Activated CD8-positive, alpha-beta memory T cell treated with anti-CD3 and anti-CD28 coated beads, Interleukin-2, amount 10 ng/mL, durations not matched to agents 7 days and 5 days (primary cell): Measurements from ENCODE around the gene SLC6A8. TPM values are rescaled to one million over a fixed set of nuclear protein-coding genes. Genes with fewer than 3 reads are reported as not detected.

Experiments
- ATAC-seq: fragments of 150-1000 bp; cut with Tn5 transposase; one replicate; pipeline ENCODE4 v1.10.0; 2021; ENCODE audit warnings: moderate library complexity
- CTCF ChIA-PET: fragments of 350-600 bp; sonication (Branson Sonifier 250); formaldehyde crosslinking; loops from one replicate; lab custom pipeline; 2021; ENCODE audit warnings: antibody characterized with exemption; lab: Charles Lee
- DNase-seq: peaks from one replicate; pipeline ENCODE4 v3.0.0-alpha.2; 2020
- H3K27ac Mint-ChIP-seq: one replicate; pipeline ENCODE4 v1.8.0; 2021; ENCODE audit warnings: mild to moderate bottlenecking, mixed read lengths
- H3K27me3 Mint-ChIP-seq: one replicate; pipeline ENCODE4 v1.8.0; 2021; ENCODE audit warnings: mixed read lengths
- H3K36me3 Mint-ChIP-seq: one replicate; pipeline ENCODE4 v1.8.0; 2021; ENCODE audit warnings: mild to moderate bottlenecking, mixed read lengths
- H3K4me1 Mint-ChIP-seq: one replicate; pipeline ENCODE4 v1.8.0; 2021; ENCODE audit warnings: mixed read lengths
- H3K4me3 Mint-ChIP-seq: one replicate; pipeline ENCODE4 v1.8.0; 2021; ENCODE audit warnings: mild to moderate bottlenecking, moderate library complexity, mixed read lengths
- H3K9me3 Mint-ChIP-seq: one replicate; pipeline ENCODE4 v1.8.0; 2022; ENCODE audit warnings: low read depth, mixed read lengths
- total RNA-seq, 2 experiments: library from RNA; stranded (reverse); gene quantifications; one replicate each; pipeline ENCODE4 v1.2.3, GENCODE V29; 2021

Gene SLC6A8
- total RNA-seq, 2 experiments from 2014 or later, result 0.93 to 1.1 TPM

- ATAC-seq (peak; percentile 27), DNase-seq (no peak)
- CTCF ChIA-PET, result interaction anchor here (0.9 to 4.7 kb wide), 6 partner anchors 8 to 105 kb away, joined by 3 to 19 read pairs (median 4); no protein-coding TSS in a partner anchor
- no peak overlapping the region for H3K4me3 Mint-ChIP-seq
- H3K36me3 Mint-ChIP-seq, result no peaks in the 10 kb centered on the region
- no peaks in the 10 kb centered on the region for H3K9me3 Mint-ChIP-seq
- peaks cover 7% of the 10 kb centered on the region for H3K4me1 Mint-ChIP-seq
- H3K27me3 Mint-ChIP-seq, result peaks cover 51% of the 10 kb centered on the region
- H3K27ac Mint-ChIP-seq, result no peak overlapping the region
Observed at GRCh38 chrX:153644356-153645125, 43.2 kb upstream of the SLC6A8 start.

DNA sequence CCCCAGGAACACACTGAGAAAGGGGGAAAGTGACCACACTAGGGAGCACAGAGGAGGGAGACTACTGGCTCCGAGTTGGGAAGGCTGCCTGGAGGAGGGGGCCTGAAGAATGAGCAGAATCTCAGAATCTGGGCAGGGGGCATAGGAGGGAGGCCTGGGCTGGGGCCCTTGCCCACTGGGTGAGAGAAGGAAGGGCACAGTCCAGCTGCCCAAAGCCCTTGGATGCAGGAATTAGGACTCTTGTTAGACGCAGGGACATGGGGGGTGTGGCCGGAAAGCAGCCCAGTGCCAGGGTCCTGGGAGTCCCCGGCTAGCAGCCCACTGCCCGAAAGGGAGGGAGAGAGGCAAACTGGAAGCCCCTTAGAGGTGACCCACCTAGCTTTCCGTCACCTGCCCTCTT lies 42.6 kb upstream of the SLC6A8 start:
- ATAC-seq, result no peak
- peaks cover 7% of the 10 kb centered on the region for H3K4me1 Mint-ChIP-seq
- no peak overlapping the region for H3K4me3 Mint-ChIP-seq
- CTCF ChIA-PET, result interaction anchor here (0.9 to 4.7 kb wide), 6 partner anchors 9 to 106 kb away, joined by 3 to 19 read pairs (median 4); no protein-coding TSS in a partner anchor
- H3K9me3 Mint-ChIP-seq, result no peaks in the 10 kb centered on the region
- no peaks in the 10 kb centered on the region for H3K36me3 Mint-ChIP-seq
- H3K27me3 Mint-ChIP-seq, result peaks cover 51% of the 10 kb centered on the region
- no peak overlapping the region for H3K27ac Mint-ChIP-seq
- no peak for DNase-seq

GRCh38 chrX:153645921-153646488 lies 41.7 kb upstream of the SLC6A8 start:
- DNase-seq (no peak), ATAC-seq (no peak)
- CTCF ChIA-PET, result interaction anchor here (0.7 to 4.7 kb wide), 8 partner anchors 9 to 614 kb away, joined by 3 to 19 read pairs (median 4); no protein-coding TSS in a partner anchor
- Mint-ChIP-seq H3K9me3 (no peaks in the 10 kb centered on the region), H3K4me3 (no peak overlapping the region), H3K27me3 (peaks cover 49% of the 10 kb centered on the region), H3K4me1 (peaks cover 7% of the 10 kb centered on the region), H3K27ac (peak overlapping the region; percentile 8), H3K36me3 (no peaks in the 10 kb centered on the region)

DNA sequence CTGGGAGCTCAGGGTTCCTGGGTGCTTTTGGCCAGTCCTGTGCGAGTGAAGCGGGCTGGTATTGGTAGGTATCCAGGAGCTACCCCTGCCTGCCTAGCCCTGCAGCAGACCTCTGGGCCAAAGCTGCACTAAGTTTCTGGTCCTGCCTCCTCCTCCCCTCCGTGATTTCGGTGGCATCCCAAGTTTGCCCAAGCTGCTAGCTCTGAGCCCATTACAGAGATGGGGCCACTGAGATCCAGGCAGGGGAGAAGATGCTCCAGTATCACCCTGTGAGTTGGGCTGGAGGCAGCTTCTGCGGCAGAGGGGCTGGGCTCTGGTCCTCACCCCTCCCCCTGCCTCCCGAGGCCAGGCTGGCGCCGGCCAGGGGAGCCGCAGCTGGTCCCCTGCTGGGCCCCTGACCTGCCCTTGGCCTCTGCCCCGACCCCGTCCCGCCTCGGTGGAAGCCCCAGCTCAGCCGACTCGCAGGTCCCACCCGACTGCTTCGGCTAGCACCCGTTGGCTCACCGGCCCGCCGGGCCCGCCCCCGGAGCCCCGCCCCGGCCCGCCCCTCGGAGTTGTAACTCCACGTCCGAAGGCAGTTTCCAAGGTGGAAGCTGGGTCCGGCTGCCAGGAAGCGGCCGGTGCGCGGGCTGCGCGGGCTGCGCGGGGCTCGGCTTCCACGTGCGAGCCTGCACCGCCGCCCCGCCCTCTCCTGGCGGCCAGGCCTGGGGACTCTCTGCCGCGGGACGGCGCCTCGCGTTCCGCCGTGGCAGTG lies 40.9 kb upstream of the SLC6A8 start, which contains the start of gene DUSP9:
DUSP9 (plus strand) TSS at position 584 of the 754 bp plus-strand sequence. CDS start 751 bp downstream, outside the sequence.
- ATAC-seq (peak; percentile 29), DNase-seq (no peak)
- Mint-ChIP-seq H3K36me3 (no peaks in the 10 kb centered on the region), H3K27me3 (peaks cover 43% of the 10 kb centered on the region), H3K4me3 (no peak within 1 kb of the TSS), H3K9me3 (no peaks in the 10 kb centered on the region), H3K4me1 (peaks cover 7% of the 10 kb centered on the region), H3K27ac (peak within 1 kb of the TSS; percentile 8)
- CTCF ChIA-PET, result interaction anchor here (0.7 to 4.7 kb wide), 7 partner anchors 10 to 615 kb away, joined by 3 to 19 read pairs (median 3); no protein-coding TSS in a partner anchor

DNA sequence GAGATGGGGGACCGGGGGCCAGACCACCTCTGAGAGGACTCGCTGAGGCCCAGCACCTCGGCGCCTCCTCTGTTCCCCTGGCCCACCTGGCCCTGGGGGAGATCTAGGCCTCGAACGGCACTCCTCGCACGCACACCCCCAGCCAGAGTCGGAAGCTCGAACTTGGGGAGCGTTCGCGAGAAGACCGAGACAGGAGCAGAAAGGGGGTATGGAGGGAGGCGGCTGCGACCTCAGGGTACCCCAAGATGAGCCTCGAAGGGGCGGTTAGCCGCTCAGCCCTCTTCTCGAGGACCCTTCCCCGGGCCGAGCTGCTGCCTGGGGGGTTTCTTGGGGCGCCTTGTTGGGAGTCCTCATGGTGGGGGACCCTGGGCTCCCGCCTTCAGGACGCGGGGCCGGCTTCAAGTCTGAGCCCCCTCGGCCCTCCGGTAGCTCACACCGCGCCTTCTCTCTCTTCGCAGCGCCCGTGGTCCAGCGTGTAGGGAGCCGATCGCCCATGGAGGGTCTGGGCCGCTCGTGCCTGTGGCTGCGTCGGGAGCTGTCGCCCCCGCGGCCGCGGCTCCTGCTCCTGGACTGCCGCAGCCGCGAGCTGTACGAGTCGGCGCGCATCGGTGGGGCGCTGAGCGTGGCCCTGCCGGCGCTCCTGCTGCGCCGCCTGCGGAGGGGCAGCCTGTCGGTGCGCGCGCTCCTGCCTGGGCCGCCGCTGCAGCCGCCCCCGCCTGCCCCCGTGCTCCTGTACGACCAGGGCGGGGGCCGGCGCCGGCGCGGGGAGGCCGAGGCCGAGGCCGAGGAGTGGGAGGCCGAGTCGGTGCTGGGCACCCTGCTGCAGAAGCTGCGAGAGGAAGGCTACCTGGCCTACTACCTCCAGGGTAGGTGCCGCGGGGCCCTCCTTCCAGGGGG lies 40.0 kb upstream of the SLC6A8 start:
- H3K4me1 Mint-ChIP-seq, result peaks cover 6% of the 10 kb centered on the region
- CTCF ChIA-PET, result interaction anchor here (0.9 to 4.7 kb wide), 6 partner anchors 12 to 108 kb away, joined by 3 to 19 read pairs (median 3); no protein-coding TSS in a partner anchor
- no peaks in the 10 kb centered on the region for H3K36me3 Mint-ChIP-seq
- peaks cover 41% of the 10 kb centered on the region for H3K27me3 Mint-ChIP-seq
- H3K27ac Mint-ChIP-seq, result no peak overlapping the region
- no peak for DNase-seq
- no peak overlapping the region for H3K4me3 Mint-ChIP-seq
- no peaks in the 10 kb centered on the region for H3K9me3 Mint-ChIP-seq
- ATAC-seq, result no peak

GRCh38 chrX:153648358-153649177 lies 39.2 kb upstream of the SLC6A8 start:
- CTCF ChIA-PET, result interaction anchor here (0.9 to 1.3 kb wide), 4 partner anchors 13 to 109 kb away, joined by 3 to 4 read pairs (median 3); no protein-coding TSS in a partner anchor
- Mint-ChIP-seq H3K4me1 (peaks cover under 1% of the 10 kb centered on the region), H3K36me3 (no peaks in the 10 kb centered on the region), H3K4me3 (no peak overlapping the region), H3K9me3 (no peaks in the 10 kb centered on the region), H3K27me3 (peaks cover 34% of the 10 kb centered on the region), H3K27ac (no peak overlapping the region)
- ATAC-seq, result no peak
- DNase-seq, result no peak

DNA sequence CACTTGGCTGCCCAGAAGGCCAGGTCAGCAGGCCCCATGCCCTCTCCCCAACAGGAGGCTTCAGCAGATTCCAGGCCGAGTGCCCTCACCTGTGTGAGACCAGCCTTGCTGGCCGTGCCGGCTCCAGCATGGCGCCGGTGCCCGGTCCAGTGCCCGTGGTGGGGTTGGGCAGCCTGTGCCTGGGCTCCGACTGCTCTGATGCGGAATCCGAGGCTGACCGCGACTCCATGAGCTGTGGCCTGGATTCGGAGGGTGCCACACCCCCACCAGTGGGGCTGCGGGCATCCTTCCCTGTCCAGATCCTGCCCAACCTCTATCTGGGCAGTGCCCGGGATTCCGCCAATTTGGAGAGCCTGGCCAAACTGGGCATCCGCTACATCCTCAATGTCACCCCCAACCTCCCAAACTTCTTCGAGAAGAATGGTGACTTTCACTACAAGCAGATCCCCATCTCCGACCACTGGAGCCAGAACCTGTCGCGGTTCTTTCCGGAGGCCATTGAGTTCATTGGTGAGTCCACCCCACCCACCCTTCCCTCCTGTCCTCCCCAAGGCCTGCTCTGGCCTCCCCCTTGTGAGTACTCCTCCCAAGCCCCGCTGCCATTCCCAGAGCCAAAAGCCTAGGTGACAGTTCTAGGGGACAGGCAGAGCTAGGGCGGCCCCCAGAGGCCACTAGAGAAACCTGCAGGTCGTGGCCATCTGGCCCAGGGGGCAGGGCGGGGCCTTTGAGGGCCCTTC lies 38.4 kb upstream of the SLC6A8 start:
- CTCF ChIA-PET, result interaction anchor here (0.6 to 1.3 kb wide), 4 partner anchors 15 to 110 kb away, joined by 3 to 6 read pairs (median 4); no protein-coding TSS in a partner anchor
- H3K36me3 Mint-ChIP-seq, result no peaks in the 10 kb centered on the region
- peak; percentile 51 for DNase-seq
- ATAC-seq, result peak; percentile 73
- H3K9me3 Mint-ChIP-seq, result no peaks in the 10 kb centered on the region
- H3K27me3 Mint-ChIP-seq, result peaks cover 30% of the 10 kb centered on the region
- no peaks in the 10 kb centered on the region for H3K4me1 Mint-ChIP-seq
- no peak overlapping the region for H3K27ac Mint-ChIP-seq
- no peak overlapping the region for H3K4me3 Mint-ChIP-seq

DNA sequence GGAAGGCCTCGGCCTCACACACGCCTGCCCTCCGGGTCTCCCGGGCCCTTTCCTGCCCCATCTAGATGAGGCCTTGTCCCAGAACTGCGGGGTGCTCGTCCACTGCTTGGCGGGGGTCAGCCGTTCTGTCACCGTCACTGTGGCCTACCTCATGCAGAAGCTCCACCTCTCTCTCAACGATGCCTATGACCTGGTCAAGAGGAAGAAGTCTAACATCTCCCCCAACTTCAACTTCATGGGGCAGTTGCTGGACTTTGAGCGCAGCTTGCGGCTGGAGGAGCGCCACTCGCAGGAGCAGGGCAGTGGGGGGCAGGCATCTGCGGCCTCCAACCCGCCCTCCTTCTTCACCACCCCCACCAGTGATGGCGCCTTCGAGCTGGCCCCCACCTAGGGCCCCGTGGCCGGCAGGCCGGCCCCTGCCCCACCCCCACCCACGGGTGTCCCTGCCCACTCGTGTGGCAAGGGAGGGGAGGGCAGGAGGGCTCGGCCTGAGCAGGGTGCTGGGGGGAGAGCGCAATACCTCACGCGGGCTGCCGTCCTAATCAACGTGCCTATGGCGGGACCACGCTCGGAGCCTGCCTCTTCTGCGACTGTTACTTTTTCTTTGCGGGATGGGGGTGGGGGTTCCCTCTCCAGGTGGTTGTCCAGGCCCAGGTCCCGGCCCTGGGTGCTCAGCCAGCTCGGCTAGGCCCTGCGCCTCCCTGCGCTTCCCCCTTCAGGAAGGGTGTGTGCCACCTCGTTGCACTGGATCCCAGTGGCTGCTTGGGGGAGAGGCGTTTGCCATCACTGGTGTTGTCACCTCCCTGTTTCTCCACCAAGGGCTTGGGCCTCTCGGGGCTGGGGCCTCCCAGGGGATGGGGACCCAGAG lies 37.6 kb upstream of the SLC6A8 start:
- CTCF ChIA-PET, result interaction anchor here (0.6 to 1.3 kb wide), 3 partner anchors 14 to 111 kb away, joined by 3 to 6 read pairs (median 3); no protein-coding TSS in a partner anchor
- H3K4me3 Mint-ChIP-seq, result no peak overlapping the region
- H3K36me3 Mint-ChIP-seq, result no peaks in the 10 kb centered on the region

DNA sequence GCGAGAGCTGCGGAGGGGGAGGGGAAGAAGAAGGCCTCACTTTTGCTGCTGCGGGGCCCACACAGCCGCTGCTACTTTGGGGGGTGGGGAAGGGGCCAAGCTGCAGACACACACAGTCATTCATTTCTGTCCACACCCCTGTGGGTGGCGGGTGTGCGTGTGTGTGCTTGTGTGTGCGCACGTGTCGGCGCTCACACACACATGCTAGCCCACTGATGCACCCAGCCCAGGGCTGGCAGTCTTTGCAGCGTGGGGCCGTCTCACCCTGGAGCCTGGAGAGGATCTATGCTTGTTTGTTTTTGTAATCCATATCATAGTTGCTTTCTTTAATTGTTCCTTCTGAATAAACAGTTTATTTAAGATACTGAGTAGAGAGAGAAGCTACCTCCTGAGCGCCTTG lies 36.8 kb upstream of the SLC6A8 start:
- H3K36me3 Mint-ChIP-seq, result no peaks in the 10 kb centered on the region
- no peak for ATAC-seq
- no peak overlapping the region for H3K4me3 Mint-ChIP-seq
- CTCF ChIA-PET, result interaction anchor here (1.0 to 2.0 kb wide), 3 partner anchors 12 to 103 kb away, joined by 3 to 12 read pairs (median 3); no protein-coding TSS in a partner anchor
- no peaks in the 10 kb centered on the region for H3K9me3 Mint-ChIP-seq
- H3K4me1 Mint-ChIP-seq, result no peaks in the 10 kb centered on the region
- H3K27ac Mint-ChIP-seq, result no peak overlapping the region
- DNase-seq, result no peak
- H3K27me3 Mint-ChIP-seq, result peaks cover 14% of the 10 kb centered on the region

More for the DNA sequence above, 37.6 kb upstream of the SLC6A8 start:
- H3K27ac Mint-ChIP-seq, result no peak overlapping the region
- H3K9me3 Mint-ChIP-seq, result no peaks in the 10 kb centered on the region
- ATAC-seq (no peak), DNase-seq (no peak)
- H3K4me1 Mint-ChIP-seq, result no peaks in the 10 kb centered on the region
- H3K27me3 Mint-ChIP-seq, result peaks cover 22% of the 10 kb centered on the region

DNA sequence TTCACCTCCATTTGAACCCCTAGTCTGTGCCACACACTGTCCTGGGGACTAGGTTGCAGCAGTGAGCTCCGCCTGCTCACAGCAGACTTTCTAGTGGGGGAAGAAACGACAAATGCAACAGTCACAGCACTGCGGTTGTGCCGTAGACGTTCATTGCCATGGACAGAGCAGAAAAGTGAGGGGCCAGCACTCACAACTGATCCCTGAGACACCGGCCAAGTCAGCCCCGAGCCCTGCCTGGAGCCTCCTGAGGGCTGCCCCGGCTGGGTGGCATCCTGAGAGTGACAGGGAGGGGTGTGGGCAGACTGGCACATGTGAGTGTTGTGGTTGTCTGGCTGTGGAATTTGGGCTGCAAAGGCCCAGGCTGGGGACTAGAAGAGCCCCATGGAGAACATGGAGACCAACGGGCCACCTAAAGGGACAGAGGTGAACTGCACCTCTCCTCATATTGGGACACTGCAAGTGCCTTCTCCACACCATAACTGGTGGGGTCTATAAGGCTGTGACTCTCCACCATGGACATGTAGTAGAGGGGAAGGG lies 36.1 kb upstream of the SLC6A8 start:
- no peak for ATAC-seq
- Mint-ChIP-seq H3K4me3 (no peak overlapping the region), H3K4me1 (no peaks in the 10 kb centered on the region), H3K27ac (no peak overlapping the region), H3K9me3 (no peaks in the 10 kb centered on the region), H3K27me3 (peaks cover 10% of the 10 kb centered on the region), H3K36me3 (no peaks in the 10 kb centered on the region)
- CTCF ChIA-PET, result interaction anchor here (1.0 to 2.0 kb wide), 3 partner anchors 11 to 104 kb away, joined by 3 to 12 read pairs (median 3); no protein-coding TSS in a partner anchor
- no peak for DNase-seq
